ENCODE results near the gene PCDHA1.

GRCh38 chr5:140767444-140767843, 18.5 kb upstream of the PCDHA1 start:
- TF ChIP-seq, protein P1, sequence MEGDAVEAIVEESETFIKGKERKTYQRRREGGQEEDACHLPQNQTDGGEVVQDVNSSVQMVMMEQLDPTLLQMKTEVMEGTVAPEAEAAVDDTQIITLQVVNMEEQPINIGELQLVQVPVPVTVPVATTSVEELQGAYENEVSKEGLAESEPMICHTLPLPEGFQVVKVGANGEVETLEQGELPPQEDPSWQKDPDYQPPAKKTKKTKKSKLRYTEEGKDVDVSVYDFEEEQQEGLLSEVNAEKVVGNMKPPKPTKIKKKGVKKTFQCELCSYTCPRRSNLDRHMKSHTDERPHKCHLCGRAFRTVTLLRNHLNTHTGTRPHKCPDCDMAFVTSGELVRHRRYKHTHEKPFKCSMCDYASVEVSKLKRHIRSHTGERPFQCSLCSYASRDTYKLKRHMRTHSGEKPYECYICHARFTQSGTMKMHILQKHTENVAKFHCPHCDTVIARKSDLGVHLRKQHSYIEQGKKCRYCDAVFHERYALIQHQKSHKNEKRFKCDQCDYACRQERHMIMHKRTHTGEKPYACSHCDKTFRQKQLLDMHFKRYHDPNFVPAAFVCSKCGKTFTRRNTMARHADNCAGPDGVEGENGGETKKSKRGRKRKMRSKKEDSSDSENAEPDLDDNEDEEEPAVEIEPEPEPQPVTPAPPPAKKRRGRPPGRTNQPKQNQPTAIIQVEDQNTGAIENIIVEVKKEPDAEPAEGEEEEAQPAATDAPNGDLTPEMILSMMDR (conservative IDR thresholded peaks at IDR 0.05; ENCODE audit: low read depth, low read length) = no peak
- no peak for TF ChIP-seq EZH2 (IDR thresholded peaks at IDR 0.05; ENCODE audit: borderline replicate concordance, low read depth, low read length, poor library complexity, severe bottlenecking)

Measured in A673 (cell line).